Measurements from ENCODE around the gene SPX.

The SPX gene

GRCh38 chr12:21577516-21577915, 51.4 kb downstream of the SPX start:
- no peak overlapping the region for H2AFZ ChIP-seq (ENCODE audit: low read length)
- no peaks in the 10 kb centered on the region for H3K9me2 ChIP-seq (ENCODE audit: low read depth, low read length)
- TF ChIP-seq EZH2 (IDR thresholded peaks at IDR 0.05; ENCODE audit: borderline replicate concordance, low read length) (no peak), CTCF (IDR thresholded peaks at IDR 0.05; ENCODE audit: low read length) (no peak)
- H3K27ac ChIP-seq (ENCODE audit: low read depth, low read length, poor library complexity, severe bottlenecking): no peak overlapping the region
- no peaks in the 10 kb centered on the region for H3K4me1 ChIP-seq (ENCODE audit: insufficient read depth, low read length, severe bottlenecking)
- H3K4me2 ChIP-seq (ENCODE audit: low read length): no peak overlapping the region
- H3F3A ChIP-seq (ENCODE audit: insufficient read depth, low read length): no peaks in the 10 kb centered on the region
- H3K9ac ChIP-seq (ENCODE audit: low read length): no peak overlapping the region
- H3K36me3 ChIP-seq (ENCODE audit: insufficient read depth, low read length): no peaks in the 10 kb centered on the region
- H3K27me3 ChIP-seq (ENCODE audit: insufficient read depth, low read length): no peaks in the 10 kb centered on the region
- H3K9me3 ChIP-seq (ENCODE audit: low read length): no peaks in the 10 kb centered on the region
- H3K4me3 ChIP-seq (ENCODE audit: low read depth, low read length, poor library complexity, severe bottlenecking): no peak overlapping the region
- no peaks in the 10 kb centered on the region for H4K20me1 ChIP-seq (ENCODE audit: insufficient read depth, low read length)
- H3K79me2 ChIP-seq (ENCODE audit: insufficient read depth, low read length): no peaks in the 10 kb centered on the region

- Histone ChIP-seq H4K20me1 (ENCODE audit: insufficient read depth, low read length) (no peaks in the 10 kb centered on the region), H3K4me1 (ENCODE audit: insufficient read depth, low read length, severe bottlenecking) (no peaks in the 10 kb centered on the region), H3K27ac (ENCODE audit: low read depth, low read length, poor library complexity, severe bottlenecking) (no peak overlapping the region), H3K4me3 (ENCODE audit: low read depth, low read length, poor library complexity, severe bottlenecking) (no peak overlapping the region), H2AFZ (ENCODE audit: low read length) (no peak overlapping the region), H3K36me3 (ENCODE audit: insufficient read depth, low read length) (no peaks in the 10 kb centered on the region), H3K9me3 (ENCODE audit: low read length) (no peaks in the 10 kb centered on the region), H3K9ac (ENCODE audit: low read length) (no peak overlapping the region), H3K27me3 (ENCODE audit: insufficient read depth, low read length) (no peaks in the 10 kb centered on the region), H3K4me2 (ENCODE audit: low read length) (no peak overlapping the region), H3K9me2 (ENCODE audit: low read depth, low read length) (no peaks in the 10 kb centered on the region), H3K79me2 (ENCODE audit: insufficient read depth, low read length) (no peaks in the 10 kb centered on the region), H3F3A (ENCODE audit: insufficient read depth, low read length) (no peaks in the 10 kb centered on the region)
- TF ChIP-seq EZH2 (IDR thresholded peaks at IDR 0.05; ENCODE audit: borderline replicate concordance, low read length) (no peak), CTCF (IDR thresholded peaks at IDR 0.05; ENCODE audit: low read length) (no peak)
These were observed 54.8 kb downstream of the SPX start for GRCh38 chr12:21580748-21581516.
